Activated T-helper 2 cell treated with anti-CD3 and anti-CD28 coated beads, Interferon-gamma antibody, Interleukin-2, Interleukin-4, amounts not matched to agents 10 μg/mL and 5 μg/mL and 100 μg/mL, durations not matched to agents 14 hours and 24 hours and 36 hours (primary cell): ENCODE measurements around the gene PSMB2. TPM values are rescaled to one million over a fixed set of nuclear protein-coding genes. Genes with fewer than 3 reads are reported as not detected.

Experiments
- DNase-seq: peaks from one replicate; pipeline ENCODE4 v3.0.0; 2021; ENCODE audit warnings: low spot score
- H3K27ac Mint-ChIP-seq: one replicate; pipeline ENCODE4 v1.8.0; 2021; ENCODE audit warnings: mixed read lengths
- H3K27me3 Mint-ChIP-seq: one replicate; pipeline ENCODE4 v1.8.0; 2021; ENCODE audit warnings: low read depth, mixed read lengths
- H3K36me3 Mint-ChIP-seq: one replicate; pipeline ENCODE4 v1.8.0; 2021; ENCODE audit warnings: low read depth, mixed read lengths
- H3K4me1 Mint-ChIP-seq: one replicate; pipeline ENCODE4 v1.8.0; 2021; ENCODE audit warnings: low read depth, mixed read lengths
- H3K4me3 Mint-ChIP-seq: one replicate; pipeline ENCODE4 v1.8.0; 2021; ENCODE audit warnings: low read depth, mild to moderate bottlenecking, moderate library complexity, mixed read lengths
- H3K9me3 Mint-ChIP-seq: one replicate; pipeline ENCODE4 v1.8.0; 2021; ENCODE audit warnings: mixed read lengths
- intact Hi-C: fragments of 100-400 bp; cut with micrococcal nuclease; formaldehyde crosslinking; loops from one replicate; pipeline ENCODE4 v1.15.1; 2023
- total RNA-seq: library from RNA; stranded (reverse); gene quantifications from 2 replicates; pipeline ENCODE4 v1.2.3, GENCODE V29; 2022

The PSMB2 gene
- total RNA-seq, 1 donor from 2014 or later = 124 TPM

GRCh38 chr1:35554266-35555211, 86.8 kb downstream of the PSMB2 start:
- Mint-ChIP-seq H3K36me3 (peaks cover 39% of the 10 kb centered on the region), H3K4me3 (no peak overlapping the region), H3K27ac (no peak overlapping the region), H3K27me3 (no peaks in the 10 kb centered on the region), H3K4me1 (peaks cover 41% of the 10 kb centered on the region), H3K9me3 (no peaks in the 10 kb centered on the region)
- intact Hi-C loops = no loop called here
- DNase-seq = no peak

- H3K27me3 Mint-ChIP-seq = no peaks in the 10 kb centered on the region
- H3K4me3 Mint-ChIP-seq = no peak overlapping the region
- DNase-seq = no peak
- peaks cover 39% of the 10 kb centered on the region for H3K4me1 Mint-ChIP-seq
- H3K36me3 Mint-ChIP-seq = peaks cover 44% of the 10 kb centered on the region
- intact Hi-C loops = no loop called here
- H3K9me3 Mint-ChIP-seq = no peaks in the 10 kb centered on the region
- H3K27ac Mint-ChIP-seq = no peak overlapping the region
These were observed 87.5 kb downstream of the PSMB2 start for GRCh38 chr1:35553851-35554250.

Other genes with a start within 250 kb of the PSMB2 start
- gene KIAA0319L, start 84.1 kb downstream of the PSMB2 start, total RNA-seq = 40.9 and 46.5 TPM in 2 replicates
- 31.8 and 32.6 TPM in 2 replicates for gene NCDN, start 83.7 kb downstream of the PSMB2 start, total RNA-seq
- 0.50 and 0.51 TPM in 2 replicates for gene TFAP2E, start 68.2 kb downstream of the PSMB2 start, total RNA-seq
- gene C1orf216, start 77.4 kb upstream of the PSMB2 start, total RNA-seq = 25.4 and 26.2 TPM in 2 replicates
- 55.2 and 55.8 TPM in 2 replicates for gene CLSPN, start 128.5 kb upstream of the PSMB2 start, total RNA-seq
- 9.2 and 10.0 TPM in 2 replicates for gene AGO4, start 166.5 kb upstream of the PSMB2 start, total RNA-seq
- 36.9 and 38.6 TPM in 2 replicates for gene AGO1, start 241.7 kb upstream of the PSMB2 start, total RNA-seq